Measurements from ENCODE around the gene HTR4.

- TF ChIP-seq POLR2A (IDR thresholded peaks at IDR 0.05) (no peak), CTCF (IDR thresholded peaks at IDR 0.05) (no peak)
Measured at GRCh38 chr5:148686660-148687059, 32.3 kb upstream of the HTR4 start.
